Right renal cortex interstitium (tissue), 3 donors: Measurements from ENCODE around the gene WNT1. TPM values are rescaled to one million over a fixed set of nuclear protein-coding genes. Genes with fewer than 3 reads are reported as not detected.

Experiments
- DNase-seq, 3 donors: peaks; one replicate each; pipeline ENCODE4 v3.0.0-alpha.2; 2013; ENCODE audit warnings: low read depth in 3 of 3, low spot score in 2 of 3
- polyA plus RNA-seq, 3 donors: library from polyadenylated mRNA; unstranded; fragments of 120-200 nt; gene quantifications; one replicate each; pipeline ENCODE4 v1.2.1, GENCODE V29; 2013; ENCODE audit not compliant: insufficient read length in 3 of 3

Gene WNT1
- polyA plus RNA-seq, 3 donors, result not detected

DNA sequence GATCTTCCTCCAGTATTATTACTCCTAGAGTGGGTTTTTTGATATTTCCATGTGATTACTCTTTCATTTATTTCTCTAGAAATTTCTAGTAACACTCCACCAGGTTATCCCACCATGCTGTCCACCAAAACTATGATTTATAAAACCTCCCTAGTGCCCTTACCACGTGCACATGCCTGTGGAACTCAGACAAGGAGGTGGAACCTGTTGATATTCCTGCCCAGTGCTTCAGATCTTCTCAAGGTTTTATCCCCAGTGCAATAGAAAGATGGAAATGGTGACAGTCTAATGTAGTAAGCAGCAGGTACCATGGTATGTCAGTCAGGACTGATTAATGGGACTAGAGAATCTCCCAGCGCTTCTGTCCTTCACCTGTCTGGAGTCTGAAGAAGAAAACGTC lies 17.3 kb upstream of the WNT1 start:
- DNase-seq, result no peak

DNA sequence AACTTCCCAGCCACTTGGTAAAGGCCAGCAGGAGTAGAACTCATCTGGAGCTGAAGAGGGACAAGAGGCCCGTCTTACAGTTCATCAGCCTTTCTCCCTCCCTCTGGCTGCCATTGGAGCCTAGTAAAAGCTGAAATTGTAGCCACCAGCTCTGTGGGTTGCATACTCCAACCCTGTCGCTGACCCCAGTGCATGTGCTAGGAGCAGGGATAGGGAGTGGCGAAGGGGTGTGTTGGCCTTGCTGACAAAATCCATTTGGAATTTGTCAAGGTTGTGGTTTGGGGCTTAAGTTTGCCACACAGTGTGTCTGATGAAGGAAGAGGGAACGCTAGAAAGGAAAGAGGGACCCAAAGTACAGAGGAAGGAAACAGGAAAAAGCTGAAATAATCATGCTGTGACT lies 16.8 kb upstream of the WNT1 start:
- no peak for DNase-seq

DNA sequence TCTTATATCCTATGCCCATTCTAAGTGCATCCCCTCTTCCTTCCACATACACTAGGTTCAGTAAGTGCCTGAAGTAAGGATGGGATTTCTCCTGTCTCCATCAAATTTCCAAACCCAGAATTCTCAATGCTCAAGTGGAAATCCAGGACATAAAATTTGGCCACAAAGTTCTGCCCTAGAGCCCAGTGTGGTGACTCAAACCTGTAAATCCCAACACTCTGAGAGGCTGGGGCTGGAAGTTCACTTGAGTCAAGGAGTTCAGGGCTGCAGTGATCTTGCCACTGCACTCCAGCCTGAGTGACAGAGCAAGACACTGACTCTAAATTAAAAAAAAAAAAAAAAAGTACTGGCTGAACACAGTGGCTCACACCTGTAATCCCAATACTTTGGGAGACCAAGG lies 16.3 kb upstream of the WNT1 start:
- DNase-seq, result no peak

DNA sequence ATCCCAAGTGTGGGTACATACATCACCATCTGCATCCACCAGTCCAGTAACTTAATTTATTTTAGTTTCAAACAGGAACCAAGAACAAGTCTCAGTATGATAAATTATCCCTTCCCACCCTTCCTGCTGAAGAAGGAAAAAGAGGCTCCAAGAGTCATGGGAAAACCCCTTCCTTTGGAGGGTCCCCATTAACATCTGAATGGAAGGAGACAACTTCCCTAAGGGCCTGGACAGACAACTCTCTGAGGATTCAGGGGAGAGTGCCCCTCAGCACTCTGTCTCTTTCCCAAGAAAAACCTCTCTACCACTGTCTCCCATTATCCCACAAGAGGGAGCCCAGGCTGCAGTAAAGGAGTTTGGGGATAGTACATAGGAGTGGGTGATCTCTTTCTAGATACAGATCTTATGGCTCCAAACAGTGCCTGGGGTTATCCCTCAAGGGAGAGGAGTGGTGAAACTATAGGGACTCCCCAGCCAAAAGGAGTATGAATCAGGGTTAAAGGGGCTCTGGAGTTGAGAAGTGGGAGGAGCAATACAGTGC lies 12.8 kb upstream of the WNT1 start:
- no peak for DNase-seq

DNA sequence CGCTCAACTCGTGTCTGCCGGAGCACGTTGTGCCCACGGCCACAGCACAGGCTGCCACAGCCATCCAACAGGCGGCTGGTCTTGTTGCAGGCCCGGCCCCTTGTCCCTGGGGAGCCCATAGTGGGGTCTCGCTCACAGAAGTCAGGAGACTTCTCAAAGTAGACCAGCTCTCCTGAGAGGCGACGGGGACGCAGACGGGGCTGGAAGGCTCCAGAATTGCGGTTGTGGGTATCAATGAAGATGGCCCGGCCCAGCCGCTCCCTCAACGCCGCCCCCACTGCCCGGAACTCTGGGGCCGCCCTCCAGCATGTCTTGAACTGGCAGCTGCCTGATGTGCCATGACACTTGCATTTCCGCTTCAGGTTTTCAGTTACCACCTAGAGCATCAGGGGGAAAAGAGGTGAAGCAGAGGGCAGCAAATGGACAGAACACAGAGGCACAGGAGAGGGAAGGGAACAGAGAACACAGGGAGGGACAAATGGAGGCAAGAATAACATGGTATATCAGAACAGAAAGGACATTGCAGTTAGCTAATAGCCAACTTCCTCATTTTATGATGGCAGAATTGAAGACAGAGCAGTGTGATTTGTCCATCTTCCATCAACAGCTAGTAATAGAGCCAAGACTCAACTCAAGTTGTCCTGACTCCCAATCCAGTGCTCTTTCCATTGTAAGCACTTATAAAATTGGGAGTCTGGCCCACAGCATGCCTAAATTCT lies 11.8 kb upstream of the WNT1 start:
- DNase-seq, result no peak

DNA sequence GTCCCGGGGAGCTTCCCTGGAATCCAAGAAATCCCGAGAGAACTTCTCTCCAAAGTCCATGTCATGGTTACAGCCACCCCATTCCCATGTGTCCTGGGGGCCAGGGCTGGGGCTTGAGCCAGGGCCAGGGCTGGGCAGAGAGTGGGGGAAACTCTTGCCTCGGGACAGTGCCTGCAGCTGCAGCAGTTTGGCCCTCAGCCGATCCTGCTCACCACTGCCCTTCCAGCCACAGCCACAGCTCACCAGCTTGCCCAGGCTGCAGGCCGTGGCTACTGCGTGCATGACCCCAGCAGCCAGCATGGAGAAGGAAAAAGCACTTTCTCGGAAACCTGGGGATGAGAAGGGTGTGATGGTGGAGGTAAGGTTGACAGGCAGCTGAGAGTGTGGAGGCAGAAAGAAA lies 10.1 kb upstream of the WNT1 start:
- DNase-seq, result no peak

DNA sequence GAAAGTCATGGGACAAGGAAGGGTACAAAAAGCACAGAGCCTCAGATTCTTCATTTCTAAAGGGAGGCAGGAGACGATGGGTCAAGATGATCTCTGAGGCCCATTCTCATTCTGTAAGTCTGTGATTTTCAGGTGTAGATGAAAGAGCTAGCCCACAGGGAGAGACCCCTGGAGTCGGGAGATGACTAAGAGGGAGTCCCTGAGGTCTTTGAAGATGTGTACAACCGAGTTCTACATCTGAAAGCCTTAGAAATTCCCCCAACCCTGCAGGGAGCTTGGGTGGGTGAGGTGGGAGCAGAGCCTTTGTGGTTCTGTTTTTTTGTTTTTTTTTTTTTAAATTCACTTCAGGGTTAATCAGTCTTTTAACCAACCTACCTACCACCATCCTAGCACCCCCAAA lies 9.7 kb upstream of the WNT1 start:
- DNase-seq, result no peak

DNA sequence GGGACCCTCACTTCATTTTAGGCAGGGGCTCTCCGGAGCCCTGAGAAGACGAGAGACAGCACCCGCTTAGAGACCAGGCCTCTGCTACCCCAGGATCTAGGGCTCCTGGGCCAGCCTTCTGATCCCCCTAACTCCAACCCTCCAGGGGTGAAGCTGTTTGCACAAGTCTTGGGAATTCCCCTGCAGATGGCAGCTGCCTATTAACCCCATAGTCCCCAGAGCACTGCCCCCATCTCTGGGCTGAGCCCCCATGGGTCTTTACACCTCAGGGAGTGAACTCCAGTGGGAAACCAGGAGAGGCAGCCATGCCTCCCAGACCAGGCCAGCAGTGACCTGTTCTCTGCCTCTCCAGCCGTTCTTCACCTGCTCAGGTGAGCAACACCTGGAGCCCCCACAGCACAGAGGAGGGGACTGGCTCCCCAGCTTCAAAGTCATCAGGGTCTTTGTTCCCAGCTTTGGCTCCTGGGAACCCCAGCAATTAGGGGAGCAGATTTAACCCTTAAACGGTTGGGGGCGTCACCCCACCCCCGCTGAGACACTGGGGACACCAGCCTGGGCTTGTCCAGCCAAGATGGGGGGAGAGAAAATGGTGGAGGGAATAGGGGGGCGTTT lies 8.9 kb upstream of the WNT1 start:
- no peak for DNase-seq

DNA sequence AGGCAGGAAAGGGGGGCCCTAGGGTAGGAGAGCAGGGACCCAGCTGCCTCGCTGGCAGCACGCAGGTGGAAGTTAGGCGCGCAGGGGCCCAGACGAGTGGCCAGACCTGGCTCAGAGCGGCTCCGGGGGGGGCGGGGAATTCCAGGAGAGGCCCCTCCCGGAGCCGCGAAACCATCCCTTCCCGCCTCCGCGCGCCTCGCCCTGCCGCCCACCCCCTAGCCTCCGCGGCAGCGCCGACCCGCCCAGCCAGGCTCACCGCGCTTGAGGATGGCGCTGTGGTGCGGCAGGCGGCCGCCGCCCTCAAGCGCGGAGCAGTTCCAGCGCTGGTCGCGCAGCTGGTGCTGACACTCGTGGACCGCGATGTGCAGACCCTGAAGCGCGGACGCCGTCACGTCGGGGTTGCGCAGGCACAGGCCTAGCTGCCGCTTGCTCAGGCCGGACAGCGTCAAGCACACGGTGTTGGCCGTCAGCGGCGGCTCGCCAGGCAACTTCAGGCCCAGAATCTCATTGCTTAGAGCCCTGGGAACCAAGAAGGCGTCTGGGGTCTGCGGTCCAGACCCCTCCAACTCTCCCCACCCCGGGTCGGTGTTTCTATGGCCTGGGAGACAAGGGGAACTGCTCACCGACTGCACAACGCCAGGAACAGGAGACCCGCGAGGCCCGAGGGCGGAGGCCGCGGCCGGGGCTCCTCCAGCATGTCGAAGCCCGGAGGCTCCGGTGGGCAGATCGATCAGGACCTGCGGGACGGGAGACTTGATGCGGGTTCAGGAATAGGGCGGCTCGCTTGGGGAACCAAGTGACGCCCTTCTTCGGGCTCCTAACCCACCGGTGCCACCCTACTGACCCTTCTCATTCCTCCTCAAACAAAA lies 8.1 kb upstream of the WNT1 start:
- DNase-seq, result no peak

DNA sequence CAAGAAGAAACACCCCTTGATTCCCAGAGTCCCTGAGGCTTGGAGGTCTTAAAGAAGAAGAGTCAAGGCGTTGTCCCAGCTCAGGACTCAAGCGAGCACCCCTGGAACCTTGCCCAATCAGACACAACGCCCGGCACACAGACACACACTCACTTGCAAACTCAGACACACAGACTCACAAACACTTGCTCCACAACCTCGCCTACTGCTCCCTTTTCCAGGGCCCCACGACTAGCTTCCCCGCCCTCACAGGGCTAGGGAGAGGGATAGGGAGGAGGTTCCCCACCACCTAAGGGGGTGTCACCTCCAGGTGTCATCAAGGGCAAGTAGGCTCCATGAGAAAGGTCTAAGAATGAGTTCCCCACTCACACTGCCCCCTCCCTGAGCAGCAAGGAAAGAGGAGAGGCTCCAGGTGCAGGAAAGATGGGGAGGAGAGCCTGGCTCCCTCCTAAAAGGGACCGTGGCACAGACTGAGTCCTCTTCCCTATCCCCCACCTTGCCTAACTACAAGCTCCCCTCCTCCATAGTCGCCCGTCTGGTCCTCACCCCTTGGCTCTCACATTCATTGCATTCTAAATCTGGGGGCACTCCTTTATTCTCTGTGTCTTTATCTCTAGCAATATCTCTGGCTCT lies 7.3 kb upstream of the WNT1 start:
- no peak for DNase-seq

DNA sequence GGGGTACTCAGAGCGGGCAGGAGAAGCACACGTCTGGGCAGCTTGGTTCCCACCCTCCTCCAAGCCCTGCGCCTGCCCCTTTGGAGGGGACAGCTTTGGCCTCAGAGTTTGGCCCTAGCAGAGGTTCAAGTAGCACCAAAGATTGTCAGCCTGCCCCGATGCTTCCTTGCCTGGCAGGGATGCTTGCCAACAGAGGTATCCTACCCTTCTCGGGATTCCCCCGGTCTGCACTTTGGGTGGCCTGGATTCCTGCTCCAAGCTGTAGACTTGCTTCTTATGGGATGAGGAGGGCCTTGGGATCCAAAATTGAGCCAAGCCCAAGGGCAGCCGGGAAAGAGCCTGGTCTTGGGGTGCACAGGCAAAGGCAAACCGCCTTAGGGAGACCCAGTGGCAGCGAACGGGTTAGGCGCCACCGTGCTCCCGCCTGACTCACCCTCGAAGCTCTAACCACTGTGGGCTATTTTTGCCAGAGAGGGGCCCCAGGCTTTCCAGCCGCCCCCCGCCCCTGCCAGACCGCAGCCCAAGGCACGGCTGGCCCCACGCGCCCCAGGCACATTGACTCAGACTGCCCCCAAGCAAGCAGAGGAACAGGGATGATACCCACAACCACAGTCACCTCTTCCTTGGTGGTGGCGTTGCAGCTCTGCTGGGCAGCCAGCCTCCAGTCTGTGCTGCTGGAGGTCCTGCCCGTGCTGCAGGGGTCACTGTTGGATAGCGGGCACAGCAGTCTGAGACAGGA lies 5.7 kb upstream of the WNT1 start:
- DNase-seq, result no peak

DNA sequence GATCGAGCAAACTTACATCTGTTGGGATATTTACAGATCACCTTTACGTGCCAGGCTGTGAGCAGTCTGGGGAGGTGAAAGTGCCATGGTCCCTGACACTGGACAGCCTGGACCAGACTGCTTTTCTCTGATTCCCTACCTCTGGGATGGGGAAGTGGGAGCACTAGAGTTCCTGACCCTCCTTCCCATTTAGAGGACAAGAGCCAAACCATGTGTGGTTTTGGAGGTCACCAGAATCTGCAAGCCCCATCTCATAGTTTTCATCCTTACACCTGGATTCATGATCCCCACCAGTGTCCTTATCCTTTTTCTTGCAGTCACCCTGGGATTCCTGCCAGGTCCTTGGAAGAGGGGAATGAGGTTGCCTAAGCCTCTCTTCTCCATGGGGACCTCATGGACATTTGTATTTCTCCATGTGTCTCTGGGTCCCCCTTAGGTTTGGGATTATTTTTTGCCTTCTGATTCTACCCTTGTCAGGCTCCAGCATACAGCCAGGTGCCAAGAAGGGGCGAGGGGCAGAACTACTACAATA lies 5.1 kb upstream of the WNT1 start:
- no peak for DNase-seq

DNA sequence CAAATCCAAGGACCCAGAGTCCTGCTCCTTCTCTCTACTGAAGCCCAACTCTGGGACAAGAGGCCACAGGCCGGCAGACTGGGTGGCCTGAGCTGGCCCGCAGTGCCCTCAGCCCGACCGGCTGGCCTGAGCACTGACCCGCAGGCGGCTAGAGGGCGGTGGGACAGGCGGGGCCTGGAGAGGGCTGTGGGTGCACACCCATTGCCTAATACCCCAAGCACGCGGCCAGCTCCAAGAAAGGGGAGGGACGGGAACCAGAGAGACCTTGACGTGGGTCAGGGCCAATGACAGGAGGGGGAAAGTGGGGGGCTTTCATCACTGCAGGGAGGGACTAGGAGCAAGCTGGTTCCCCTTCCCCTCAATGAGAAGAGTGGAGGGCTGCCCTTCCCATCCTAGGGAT lies 4.6 kb upstream of the WNT1 start:
- DNase-seq, result no peak

DNA sequence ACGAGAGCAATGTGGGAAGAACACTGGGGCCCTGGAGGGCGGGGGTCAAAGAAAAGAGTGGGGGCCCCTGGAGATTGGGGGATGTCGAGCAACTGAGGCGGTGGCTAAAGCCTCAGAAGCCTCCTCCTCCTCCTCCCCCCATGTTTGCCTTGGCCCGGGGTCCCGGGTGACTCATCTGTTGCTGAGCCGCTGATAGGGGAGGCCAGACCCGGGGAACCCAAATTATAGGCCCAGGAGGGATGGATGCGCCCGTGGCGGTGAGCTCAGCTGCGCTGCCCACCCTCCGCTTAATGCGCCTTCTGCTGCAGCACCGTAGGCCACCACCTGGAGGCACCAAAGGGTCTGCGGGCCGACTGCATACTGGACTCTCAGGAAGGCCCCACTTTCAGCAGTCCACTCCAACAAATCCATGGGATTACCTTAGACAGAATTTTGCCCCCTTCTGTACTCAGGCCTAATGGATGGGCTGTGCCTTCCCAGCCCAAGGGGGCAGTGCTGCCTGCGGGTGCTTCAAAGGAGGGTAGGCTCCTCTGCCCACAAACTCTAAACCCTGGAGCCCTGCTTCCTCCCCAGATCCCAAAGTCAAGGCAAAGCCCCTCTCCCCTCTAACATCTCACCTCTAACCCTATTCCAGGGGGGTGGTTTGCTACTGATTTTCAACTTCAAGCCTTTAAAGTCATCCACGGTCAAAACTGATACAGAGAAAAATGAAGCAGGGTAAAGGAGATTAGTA lies 4.0 kb upstream of the WNT1 start:
- DNase-seq, result no peak

DNA sequence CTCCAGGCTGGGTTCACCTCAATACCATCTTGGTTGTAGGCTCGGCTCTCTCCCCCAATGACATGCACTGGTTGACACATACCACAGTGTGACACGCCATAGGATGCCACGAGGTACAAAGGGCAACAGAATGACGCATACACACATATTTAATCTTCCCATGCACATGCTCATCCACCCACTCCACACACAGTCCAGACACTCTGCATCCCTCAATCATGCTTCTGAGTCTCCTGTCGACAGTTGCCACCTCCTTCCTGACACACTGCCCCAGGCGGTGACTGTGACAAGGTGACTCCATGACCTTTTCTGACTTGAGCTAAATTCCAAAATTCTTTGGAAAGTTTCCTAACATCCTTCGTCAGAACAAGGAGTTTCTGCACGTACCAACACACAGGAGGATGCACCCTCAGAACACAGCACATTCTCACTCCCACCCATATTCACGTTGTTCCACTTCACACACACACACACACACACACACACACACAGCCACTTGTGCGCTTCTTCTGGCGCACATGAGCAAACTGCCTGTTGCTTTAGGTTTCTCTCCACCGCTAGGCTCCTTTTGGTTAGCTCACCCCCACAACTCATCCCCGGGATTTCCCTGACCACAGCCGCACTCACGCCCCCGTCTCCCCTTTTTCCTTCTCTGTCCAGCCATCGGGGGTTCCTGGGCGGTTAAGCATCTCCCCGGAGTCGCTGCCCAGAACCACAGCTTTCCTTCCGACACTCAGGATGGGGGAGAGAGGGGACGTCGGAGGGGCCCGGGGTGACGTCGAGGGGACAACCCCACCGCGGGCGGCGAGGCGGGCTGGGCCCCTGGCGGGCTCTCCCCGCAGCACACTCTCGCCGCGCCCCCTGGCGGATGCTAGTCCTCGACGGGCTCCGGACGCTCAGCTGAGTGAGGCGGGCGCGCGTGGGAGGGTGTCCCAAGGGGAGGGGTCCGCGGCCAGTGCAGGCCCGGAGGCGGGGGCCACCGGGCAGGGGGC lies 536 bp upstream of the WNT1 start:
- DNase-seq, result no peak

DNA sequence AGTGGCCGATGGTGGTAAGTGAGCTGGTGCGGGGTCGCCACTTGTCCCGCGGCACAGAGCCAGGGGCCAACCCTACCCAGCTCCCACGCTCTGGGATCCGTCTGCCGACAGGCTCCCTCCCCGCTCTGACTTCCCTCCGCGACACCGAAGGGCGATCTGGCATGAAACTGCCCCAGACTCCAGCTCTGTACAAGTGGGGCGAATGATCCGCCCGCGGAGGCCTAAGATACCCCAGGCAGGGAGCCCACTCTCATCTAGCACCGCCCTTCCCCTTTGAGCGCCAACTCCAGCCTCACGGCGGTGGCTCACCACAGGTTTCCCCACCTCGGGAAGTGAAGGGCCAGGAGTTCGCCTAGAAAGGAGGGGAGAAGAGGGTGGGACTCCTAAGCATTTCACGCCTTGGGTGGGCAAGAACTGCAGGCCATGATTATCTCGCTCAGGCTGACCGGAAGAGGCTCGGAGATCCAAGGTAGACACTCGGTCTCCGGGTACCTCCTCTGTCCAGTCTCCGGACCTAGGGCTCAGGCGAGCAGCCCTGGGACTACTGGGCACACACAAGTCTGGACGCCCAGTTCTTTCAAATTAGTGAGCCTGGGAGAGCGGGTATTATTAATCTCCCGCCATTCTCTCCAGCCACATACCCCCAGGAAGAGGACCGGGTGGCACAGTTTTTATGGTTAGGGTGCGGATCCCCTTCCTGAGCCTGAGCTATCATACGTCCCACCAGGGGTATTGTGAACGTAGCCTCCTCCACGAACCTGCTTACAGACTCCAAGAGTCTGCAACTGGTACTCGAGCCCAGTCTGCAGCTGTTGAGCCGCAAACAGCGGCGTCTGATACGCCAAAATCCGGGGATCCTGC lies 849 bp downstream of the WNT1 start:
- no peak for DNase-seq
